Activated CD4-positive, CD25-positive, alpha-beta regulatory T cell (primary cell): ENCODE measurements around the gene IL34.

ENCODE experiments used
- DNase-seq, 4 experiments: peaks; one replicate each; lab custom pipeline; 2025; lab: John Stamatoyannopoulos, UW

The IL34 gene

GRCh38 chr16:70702624-70703023 lies 56.3 kb downstream of the IL34 start:
- no peak for DNase-seq

- no peak for DNase-seq
Measured at GRCh38 chr16:70703041-70703834, 56.9 kb downstream of the IL34 start.

DNA sequence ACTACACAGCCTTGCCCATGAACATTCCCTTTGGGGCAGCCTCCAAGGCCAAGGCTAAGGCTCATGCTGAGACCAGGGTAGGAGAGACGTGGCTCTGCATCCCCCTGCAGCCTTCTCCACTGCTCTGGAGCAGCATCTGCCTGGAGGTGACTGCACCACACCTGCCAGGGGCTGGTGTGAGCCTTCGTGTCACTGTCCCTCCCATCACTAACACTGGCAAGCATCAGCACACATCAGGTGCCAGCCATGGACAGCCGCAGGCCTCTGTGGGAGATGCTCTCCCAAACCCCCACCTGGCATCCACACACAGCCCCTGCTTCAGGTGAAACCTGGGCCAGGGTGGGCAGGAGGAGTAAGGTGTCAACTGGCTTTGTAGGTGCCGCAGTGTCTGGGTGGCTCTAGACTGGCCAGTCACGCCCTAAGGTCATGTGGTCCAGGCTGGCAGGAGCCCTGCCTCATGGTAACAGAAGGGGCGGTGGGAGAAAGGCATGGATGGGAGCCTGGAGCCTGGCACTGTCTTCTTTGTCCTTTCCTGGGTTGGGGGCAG lies 57.5 kb downstream of the IL34 start:
- no peak for DNase-seq

GRCh38 chr16:70704586-70704985 lies 58.2 kb downstream of the IL34 start:
- DNase-seq = no peak

- DNase-seq = no peak
Measured at GRCh38 chr16:70705056-70705455, 58.7 kb downstream of the IL34 start.

DNA sequence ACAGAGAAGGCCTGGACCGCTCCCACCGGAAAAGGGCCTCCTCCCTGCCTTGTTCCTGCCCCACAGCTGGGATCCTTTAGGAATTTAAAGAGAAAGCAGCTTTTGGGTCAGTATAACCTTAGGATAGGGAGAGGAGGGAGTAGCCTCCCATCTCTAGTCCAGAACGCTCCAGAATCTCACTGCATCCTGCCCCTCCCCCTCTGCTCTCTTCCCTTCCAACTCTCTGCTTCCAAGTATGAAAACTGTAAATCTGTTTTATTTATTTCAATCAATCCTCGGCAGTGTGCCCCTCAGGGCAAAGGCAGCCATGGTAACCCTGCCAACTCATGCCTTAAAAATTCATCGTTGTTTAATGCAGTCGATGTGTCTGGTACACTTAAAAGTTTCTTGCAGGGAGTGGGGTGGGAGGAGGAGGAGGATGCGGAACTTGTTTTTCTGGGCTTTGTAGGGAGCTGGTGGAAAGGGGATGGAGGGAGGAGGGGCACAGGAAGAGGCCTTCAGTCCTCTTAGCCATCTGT lies 60.6 kb downstream of the IL34 start:
- DNase-seq = no peak

- DNase-seq = no peak
Measured at GRCh38 chr16:70708366-70709246, 62.2 kb downstream of the IL34 start.

GRCh38 chr16:70709457-70709856 lies 63.1 kb downstream of the IL34 start:
- DNase-seq = no peak

DNA sequence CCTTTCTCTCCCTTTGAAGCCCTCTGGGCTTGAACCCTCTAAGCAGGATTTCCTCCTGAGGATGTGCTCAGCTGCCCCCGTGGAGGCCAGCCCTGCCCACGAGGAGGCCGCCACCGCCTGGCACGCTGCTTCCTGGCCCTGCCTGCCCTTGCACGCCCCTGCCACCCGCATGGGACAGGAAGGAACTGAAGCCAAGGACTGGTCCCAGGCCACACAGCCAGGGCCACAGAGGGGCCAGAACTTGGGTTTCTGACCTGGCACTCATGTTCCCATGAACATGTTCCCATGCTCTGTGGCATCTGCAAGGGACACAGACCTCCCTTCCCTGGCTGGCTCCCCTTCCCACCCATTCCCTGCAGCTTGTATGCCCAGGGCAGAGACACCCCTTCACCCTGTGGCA lies 63.6 kb downstream of the IL34 start:
- DNase-seq = no peak
